ENCODE results near the gene HK2. TPM values are rescaled to one million over a fixed set of nuclear protein-coding genes. Genes with fewer than 3 reads are reported as not detected.
"Not testable (repeated sequence)": the region's sequence is repeated elsewhere in the genome, so short reads cannot be mapped to it uniquely, and the experiment has no call there.

The HK2 gene
- total RNA-seq, 2 experiments from 2014 or later, result 53.5 to 53.7 TPM

DNA sequence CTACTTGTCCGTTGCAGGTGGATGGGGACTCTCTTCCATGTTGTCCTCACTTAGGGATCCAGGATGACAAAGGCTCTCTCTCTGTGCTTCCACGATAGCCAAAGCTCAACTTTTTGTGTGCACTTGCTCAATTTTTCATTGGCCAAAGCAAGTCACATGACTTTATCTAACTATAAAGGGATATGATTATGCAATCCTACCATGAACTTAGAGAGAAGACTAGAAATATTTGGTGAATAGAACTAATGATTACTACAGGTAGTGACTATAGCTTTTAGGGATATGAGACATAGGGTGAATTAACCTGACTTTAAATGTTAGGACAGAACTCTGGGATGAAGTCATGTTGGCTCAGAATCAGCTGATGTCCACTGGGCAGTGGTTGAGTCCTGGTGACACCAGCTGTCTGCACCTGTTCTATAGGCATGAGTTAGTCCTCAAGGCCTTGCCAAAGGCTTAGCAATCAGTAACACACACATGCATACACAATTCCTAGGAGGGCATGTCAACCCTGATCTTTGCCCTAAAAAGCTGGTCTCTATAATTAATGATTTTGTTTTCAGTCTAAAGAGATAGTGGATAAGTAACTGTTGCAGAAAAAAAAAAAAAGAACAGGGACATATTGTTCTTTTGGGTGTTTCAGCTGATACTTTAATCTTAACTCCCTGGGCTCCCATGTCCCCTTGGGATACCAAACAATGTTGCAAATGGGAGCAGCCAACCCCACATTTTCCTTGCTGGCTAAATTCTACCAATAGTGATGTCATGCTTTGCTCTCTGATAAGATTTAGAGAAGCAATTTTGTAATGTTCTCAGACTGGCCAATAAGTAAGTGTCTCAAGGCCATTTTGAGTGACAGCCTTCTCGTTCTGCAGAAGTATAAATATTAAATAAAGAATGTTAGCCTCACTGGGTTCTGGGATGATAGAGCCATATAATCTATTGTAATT lies 12.5 kb upstream of the HK2 start:
- Mint-ChIP-seq H3K27me3 (no peaks in the 10 kb centered on the region), H3K27ac (no peak overlapping the region), H3K4me1 (ENCODE audit: low read depth) (no peaks in the 10 kb centered on the region), H3K9me3 (no peaks in the 10 kb centered on the region), H3K36me3 (no peaks in the 10 kb centered on the region), H3K4me3 (no peak overlapping the region)
- POLR2A ChIA-PET, result no interaction called here
- DNase-seq, result no peak
- intact Hi-C loops (cut with micrococcal nuclease), result no loop called here
- CTCF ChIA-PET, result interaction anchor here (1.1 kb wide), 1 partner anchor 55 kb away, joined by 3 read pairs; no protein-coding TSS in a partner anchor

DNA sequence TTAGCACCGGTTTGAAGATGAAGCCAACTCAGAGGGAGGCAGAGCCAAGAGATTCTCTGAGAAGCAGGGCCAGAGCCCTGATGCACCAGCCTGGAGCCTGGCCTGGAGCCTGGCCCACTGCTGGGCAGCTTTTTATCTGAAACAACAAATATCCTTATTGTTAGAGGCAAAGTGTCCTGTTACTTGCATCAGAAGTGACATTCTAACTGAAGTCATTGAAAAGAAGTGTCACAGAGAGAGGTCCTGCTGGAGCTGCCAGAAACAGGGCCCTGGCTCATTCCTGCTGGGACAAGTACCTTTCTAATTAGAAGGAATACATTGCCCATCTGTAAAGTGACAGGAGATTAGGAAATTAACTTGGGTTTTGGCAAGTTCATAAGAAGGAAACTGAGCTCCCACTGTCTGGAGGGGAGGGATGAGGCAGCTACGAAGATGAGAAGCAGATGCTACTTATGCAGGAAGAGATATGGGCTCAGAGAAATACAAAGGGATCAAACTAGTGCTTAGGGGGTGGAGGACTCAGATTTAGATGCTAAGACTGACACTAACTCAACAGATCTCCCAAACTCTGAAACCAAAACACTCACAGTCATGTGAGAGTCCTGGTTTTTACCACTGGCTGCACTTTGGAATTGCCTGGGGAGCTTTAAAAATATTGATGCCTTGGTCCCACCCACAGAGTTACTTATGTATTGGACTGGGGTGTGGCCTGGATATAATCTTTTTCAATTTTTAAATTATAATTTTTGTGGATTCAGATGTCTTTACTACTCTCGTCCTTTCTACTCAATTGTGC lies 11.0 kb upstream of the HK2 start:
- POLR2A ChIA-PET, result no interaction called here
- Mint-ChIP-seq H3K27me3 (no peaks in the 10 kb centered on the region), H3K4me3 (no peak overlapping the region), H3K27ac (no peak overlapping the region), H3K4me1 (ENCODE audit: low read depth) (no peaks in the 10 kb centered on the region), H3K36me3 (no peaks in the 10 kb centered on the region), H3K9me3 (no peaks in the 10 kb centered on the region)
- DNase-seq, result no peak
- CTCF ChIA-PET, result no interaction called here
- intact Hi-C loops (cut with micrococcal nuclease), result no loop called here

DNA sequence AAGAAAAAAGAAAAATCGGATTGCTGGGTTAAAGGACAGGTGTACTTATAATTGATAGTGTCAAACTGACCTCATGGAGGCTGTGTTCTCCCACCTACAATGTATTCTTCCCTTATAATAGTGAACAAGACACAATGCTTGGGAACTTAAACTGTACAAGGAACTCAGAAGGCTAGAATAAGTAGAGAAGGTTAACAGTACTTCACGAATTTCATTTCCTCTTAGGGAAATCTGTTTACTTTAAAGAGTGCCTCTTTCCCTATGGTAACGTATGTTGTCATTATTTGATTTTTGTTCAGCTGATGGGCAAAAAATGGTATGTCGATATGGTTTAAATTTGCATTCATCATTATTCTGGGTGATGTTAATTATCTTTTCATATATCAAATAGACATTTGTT lies 9.2 kb upstream of the HK2 start:
- ChIA-PET CTCF (no interaction called here), POLR2A (no interaction called here)
- no peaks in the 10 kb centered on the region for H3K36me3 Mint-ChIP-seq

DNA sequence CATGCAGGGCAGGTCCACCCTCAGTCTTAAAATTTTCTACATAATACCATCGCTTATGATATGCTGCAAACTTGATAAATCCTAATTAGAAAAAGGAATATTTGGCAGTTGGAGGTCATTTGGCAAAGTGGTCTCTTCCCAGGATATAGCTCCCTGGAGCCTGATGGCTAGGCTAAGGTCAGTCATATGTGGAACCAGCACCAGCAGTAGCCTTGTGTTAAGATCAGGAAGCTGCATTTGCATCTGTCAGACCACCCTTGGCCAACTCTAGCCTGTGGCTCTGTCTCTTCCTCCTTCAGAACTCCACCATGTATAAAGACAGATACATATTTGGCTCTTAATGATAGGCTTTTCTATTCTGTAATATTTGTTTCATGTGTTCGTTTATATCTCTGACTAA lies 5.4 kb upstream of the HK2 start:
- no peak for DNase-seq
- no peaks in the 10 kb centered on the region for H3K9me3 Mint-ChIP-seq
- no peak overlapping the region for H3K4me3 Mint-ChIP-seq
- POLR2A ChIA-PET, result no interaction called here
- intact Hi-C loops (cut with micrococcal nuclease), result no loop called here
- peaks cover 11% of the 10 kb centered on the region for H3K4me1 Mint-ChIP-seq (ENCODE audit: low read depth)
- CTCF ChIA-PET, result interaction anchor here (0.9 kb wide), 1 partner anchor 237 kb away, joined by 3 read pairs; no protein-coding TSS in a partner anchor
- no peak overlapping the region for H3K27ac Mint-ChIP-seq
- H3K27me3 Mint-ChIP-seq, result no peaks in the 10 kb centered on the region
- no peaks in the 10 kb centered on the region for H3K36me3 Mint-ChIP-seq

More for the DNA sequence above, 9.2 kb upstream of the HK2 start:
- no peaks in the 10 kb centered on the region for H3K4me1 Mint-ChIP-seq (ENCODE audit: low read depth)
- no peak for DNase-seq
- no peaks in the 10 kb centered on the region for H3K9me3 Mint-ChIP-seq
- intact Hi-C loops (cut with micrococcal nuclease), result no loop called here
- H3K27me3 Mint-ChIP-seq, result no peaks in the 10 kb centered on the region
- H3K4me3 Mint-ChIP-seq, result no peak overlapping the region
- H3K27ac Mint-ChIP-seq, result no peak overlapping the region

DNA sequence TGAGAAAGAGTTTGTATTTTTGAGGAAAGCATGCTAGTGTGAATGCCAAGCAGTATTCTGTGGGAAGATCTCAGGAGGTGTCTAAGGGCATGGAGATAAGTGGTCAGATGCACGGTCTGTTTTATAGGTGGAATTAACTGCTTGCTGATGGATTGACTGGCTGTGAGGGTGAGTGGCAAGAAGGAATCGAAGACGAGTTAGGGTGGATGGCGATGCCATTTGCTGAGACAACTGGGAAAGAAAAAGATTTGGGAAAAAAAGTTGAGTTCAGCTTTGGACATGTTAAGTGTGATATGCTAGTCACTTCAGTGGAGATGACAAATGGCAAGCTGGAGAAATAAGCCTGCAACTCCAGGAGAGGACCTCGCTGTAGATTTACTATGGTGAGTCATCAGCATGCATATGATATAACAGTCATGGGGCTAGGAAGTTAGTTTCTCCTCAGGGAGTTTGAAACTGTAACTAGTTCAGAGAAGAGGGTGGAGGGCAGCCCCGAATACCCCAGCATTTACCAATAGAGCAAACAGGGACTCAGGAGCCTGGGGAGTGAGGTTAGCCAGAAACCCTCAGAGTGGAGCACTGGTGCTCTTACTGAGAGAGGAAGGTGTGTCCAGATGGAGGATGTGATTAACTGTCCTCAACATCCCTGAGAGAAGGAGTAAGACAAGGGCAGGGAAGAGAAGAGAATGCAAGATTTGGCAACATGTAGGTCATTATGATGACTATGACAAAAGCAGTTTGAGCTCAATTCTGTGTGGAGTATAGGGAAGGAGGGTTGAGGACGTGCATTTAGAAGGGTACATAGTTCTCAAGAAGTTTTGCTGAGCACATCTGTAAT lies 2.0 kb upstream of the HK2 start:
- DNase-seq, result no peak
- intact Hi-C loops (cut with micrococcal nuclease), result loop anchor here (10.0 kb wide), 1 partner anchor 247 kb away; no protein-coding TSS in a partner anchor
- Mint-ChIP-seq H3K9me3 (no peaks in the 10 kb centered on the region), H3K36me3 (peaks cover 7% of the 10 kb centered on the region), H3K4me1 (ENCODE audit: low read depth) (peaks cover 26% of the 10 kb centered on the region), H3K27ac (no peak overlapping the region), H3K27me3 (no peaks in the 10 kb centered on the region), H3K4me3 (no peak overlapping the region)
- POLR2A ChIA-PET, result no interaction called here
- CTCF ChIA-PET, result no interaction called here

DNA sequence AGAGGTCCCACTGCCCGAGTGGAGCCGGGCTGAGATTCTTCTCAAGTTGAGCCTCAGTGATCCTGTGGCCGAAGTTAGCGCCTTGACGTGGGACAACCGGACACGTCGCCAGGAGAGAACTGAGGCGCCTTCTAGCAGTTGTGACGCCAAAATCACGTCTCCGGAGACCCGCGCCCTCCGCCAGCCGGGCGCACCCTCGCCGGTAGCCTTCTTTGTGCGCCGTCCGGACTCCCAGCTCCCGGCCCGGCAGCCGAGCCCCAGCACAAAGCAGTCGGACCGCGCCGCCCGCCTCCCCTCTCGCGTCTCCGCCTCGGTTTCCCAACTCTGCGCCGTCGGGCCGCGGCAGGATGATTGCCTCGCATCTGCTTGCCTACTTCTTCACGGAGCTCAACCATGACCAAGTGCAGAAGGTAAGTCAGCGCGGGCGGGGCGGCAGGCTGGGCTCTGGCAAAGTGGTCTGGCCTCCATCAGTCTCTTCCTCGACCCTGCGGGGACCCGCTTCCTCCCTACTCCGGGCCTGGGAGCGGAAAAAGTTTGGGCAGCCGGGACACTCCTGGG lies 386 bp downstream of the HK2 start:
- H3K9me3 Mint-ChIP-seq, H3K27me3 Mint-ChIP-seq: not testable (repeated sequence)
- peak; percentile 51 for DNase-seq
- POLR2A ChIA-PET, result interaction anchor here (1.9 to 2.6 kb wide), 2 partner anchors 10 to 180 kb away, joined by 4 to 14 read pairs; partner anchors contain the start of gene SEMA4F
- Mint-ChIP-seq H3K4me3 (peak overlapping the region; percentile 87), H3K36me3 (peaks cover 19% of the 10 kb centered on the region), H3K27ac (peak overlapping the region; percentile 82), H3K4me1 (ENCODE audit: low read depth) (peaks cover 46% of the 10 kb centered on the region)
- intact Hi-C loops (cut with micrococcal nuclease), result loop anchor here (2.0 to 10.0 kb wide), 4 partner anchors 120 to 250 kb away; partner anchors contain the start of genes POLE4 and SEMA4F
- CTCF ChIA-PET, result interaction anchor here (3.8 to 4.4 kb wide), 3 partner anchors 15 to 120 kb away, joined by 22 to 42 read pairs (median 35); no protein-coding TSS in a partner anchor

DNA sequence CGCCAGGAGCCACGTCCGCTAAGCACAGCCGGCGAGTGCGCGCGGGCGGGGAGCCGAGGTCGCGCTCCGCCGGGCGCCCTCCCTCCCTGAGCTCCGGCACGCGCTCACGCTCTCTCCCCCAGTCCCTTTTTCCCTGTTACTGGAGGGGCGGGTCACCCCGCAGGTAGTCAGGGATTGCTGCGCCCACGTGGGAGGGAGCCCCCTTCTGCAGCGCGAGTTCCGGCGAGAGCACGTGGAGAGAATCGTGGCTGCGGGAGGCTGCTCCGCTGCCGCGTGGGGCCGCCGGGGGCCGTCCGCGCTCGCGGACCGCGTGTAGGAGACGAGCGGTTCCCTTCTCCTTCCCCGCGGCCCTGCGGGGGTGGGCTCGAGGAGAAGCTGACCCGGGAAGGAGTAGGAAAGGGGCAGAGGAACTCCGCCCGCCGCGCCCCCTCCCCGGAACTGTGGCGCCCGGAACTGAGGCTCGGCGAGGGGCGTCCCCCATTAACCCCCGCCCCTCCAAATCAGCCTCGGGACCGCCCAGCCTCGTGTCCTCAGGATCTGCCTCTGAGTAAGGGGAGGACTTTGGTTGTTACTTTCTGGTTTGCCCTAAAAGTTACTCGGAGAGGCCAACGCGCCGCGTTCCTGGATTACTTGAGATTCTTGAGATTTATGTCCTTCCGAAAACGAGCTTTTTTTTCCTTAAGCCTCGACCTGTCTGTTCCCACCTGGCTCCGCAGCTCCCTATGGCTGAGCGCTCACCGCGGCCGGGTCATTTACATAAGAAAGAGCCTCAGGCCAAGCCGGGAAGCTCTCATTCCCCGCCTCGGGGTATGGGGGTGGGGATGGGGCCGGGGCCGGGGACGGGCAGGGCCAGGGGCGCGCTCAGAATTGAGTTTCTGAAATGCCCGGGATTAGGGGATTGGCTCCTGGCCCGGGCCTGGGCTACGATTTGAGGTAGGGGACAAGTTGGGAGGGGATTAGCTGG lies 1.1 kb downstream of the HK2 start:
- Mint-ChIP-seq H3K36me3 (peaks cover 19% of the 10 kb centered on the region), H3K27me3 (no peaks in the 10 kb centered on the region)
- CTCF ChIA-PET, result interaction anchor here (1.0 to 4.4 kb wide), 5 partner anchors 9 to 842 kb away, joined by 3 to 42 read pairs (median 22); no protein-coding TSS in a partner anchor

DNA sequence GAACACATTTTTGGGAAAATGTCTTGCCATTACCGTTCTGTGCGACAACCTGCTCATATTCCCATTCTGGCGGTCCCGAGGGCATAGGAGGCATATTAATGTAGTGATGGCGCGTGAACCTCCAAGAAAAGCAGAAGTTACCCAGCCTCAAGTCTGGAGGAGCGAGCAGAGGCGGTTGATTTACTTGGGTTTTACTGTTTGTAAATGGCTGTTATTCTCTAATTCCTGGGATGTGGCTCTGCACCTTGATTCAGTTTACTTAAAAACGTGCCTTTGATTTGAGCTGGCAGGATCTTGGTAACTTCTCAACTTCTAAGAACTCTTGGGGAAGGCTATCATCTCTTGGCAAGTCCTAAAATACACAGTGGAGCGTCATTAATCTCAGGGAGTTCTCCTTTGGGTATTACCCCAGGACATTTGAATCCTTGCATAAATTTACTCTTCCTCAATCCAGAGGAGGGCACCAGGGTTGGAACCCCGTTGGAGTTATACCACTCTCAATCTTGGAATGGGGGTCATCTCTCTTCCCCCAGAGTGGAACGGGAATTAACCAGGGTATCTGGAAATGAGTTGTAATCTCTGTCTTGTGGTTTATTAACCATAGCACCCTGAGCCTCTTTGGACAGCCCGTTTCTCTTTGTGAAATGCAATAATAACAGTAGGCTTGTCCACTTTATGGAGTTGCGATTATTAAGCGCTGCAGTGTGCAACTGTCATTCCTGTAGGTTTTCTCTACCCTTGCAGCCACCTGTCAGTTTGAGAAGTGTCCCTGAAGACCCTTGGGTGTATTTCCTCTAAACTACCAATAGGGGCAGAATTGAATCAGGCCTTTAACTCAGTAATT lies 2.1 kb downstream of the HK2 start:
- Mint-ChIP-seq H3K27ac (peak overlapping the region; percentile 33), H3K27me3 (no peaks in the 10 kb centered on the region), H3K9me3 (no peaks in the 10 kb centered on the region), H3K4me3 (peak overlapping the region; percentile 87), H3K36me3 (peaks cover 22% of the 10 kb centered on the region), H3K4me1 (ENCODE audit: low read depth) (peaks cover 56% of the 10 kb centered on the region)
- DNase-seq, result no peak
- intact Hi-C loops (cut with micrococcal nuclease), result loop anchor here (1.0 to 10.0 kb wide), 7 partner anchors 8 to 251 kb away; partner anchors contain the start of genes POLE4 and SEMA4F
- CTCF ChIA-PET, result interaction anchor here (0.7 to 4.4 kb wide), 7 partner anchors 8 to 144 kb away, joined by 3 to 42 read pairs (median 12); no protein-coding TSS in a partner anchor
- POLR2A ChIA-PET, result interaction anchor here (1.9 to 2.6 kb wide), 2 partner anchors 8 to 182 kb away, joined by 4 to 14 read pairs; partner anchors contain the start of gene SEMA4F

More for the DNA sequence above, 1.1 kb downstream of the HK2 start:
- peak overlapping the region; percentile 87 for H3K4me3 Mint-ChIP-seq
- POLR2A ChIA-PET, result interaction anchor here (1.9 to 2.6 kb wide), 2 partner anchors 9 to 181 kb away, joined by 4 to 14 read pairs; partner anchors contain the start of gene SEMA4F
- intact Hi-C loops (cut with micrococcal nuclease), result loop anchor here (1.0 to 10.0 kb wide), 5 partner anchors 14 to 250 kb away; partner anchors contain the start of genes POLE4 and SEMA4F
- DNase-seq, result peak; percentile 84
- peak overlapping the region; percentile 82 for H3K27ac Mint-ChIP-seq
- H3K4me1 Mint-ChIP-seq (ENCODE audit: low read depth), result peaks cover 49% of the 10 kb centered on the region
- H3K9me3 Mint-ChIP-seq, result no peaks in the 10 kb centered on the region

DNA sequence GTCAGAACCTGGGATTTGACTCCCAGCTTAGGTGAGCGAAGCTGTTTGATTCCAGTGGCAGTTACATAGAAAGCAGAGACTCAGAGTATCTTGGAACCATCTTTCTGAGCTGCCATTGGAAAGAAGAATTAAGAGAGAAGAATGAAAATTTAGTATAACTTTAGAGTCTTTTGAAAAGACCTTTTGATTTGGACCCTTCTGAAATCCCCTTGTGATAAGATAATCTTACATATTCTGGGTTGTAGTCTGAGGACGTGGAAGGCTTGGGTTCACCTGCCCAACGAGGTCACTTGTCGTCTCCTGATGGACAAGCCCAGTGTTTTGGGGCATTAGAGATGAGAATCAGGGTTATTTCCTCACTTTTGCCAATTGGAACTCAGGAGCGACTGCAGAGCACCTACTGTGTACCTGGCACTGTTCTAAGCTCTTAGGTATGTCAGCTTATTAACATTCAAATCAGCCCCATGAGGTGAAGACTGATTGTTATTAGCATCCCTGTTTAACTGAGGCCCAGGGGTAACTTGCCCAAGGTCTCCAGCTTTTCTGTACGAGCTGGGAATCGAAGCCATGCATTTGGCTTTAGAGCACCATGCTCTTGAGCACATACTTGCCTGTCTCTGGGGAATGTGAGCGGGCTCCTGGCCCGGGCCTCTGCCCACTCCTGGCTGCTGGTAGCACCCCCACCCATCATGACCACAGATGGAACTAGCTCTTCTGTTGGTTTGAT lies 2.9 kb downstream of the HK2 start:
- CTCF ChIA-PET, result interaction anchor here (0.7 to 4.4 kb wide), 6 partner anchors 8 to 145 kb away, joined by 3 to 42 read pairs (median 10); no protein-coding TSS in a partner anchor
- intact Hi-C loops (cut with micrococcal nuclease), result loop anchor here (1.0 to 10.0 kb wide), 3 partner anchors 7 to 252 kb away; no protein-coding TSS in a partner anchor
- Mint-ChIP-seq H3K36me3 (peaks cover 23% of the 10 kb centered on the region), H3K4me1 (ENCODE audit: low read depth) (peaks cover 62% of the 10 kb centered on the region), H3K4me3 (peak overlapping the region; percentile 87), H3K27ac (no peak overlapping the region), H3K27me3 (no peaks in the 10 kb centered on the region), H3K9me3 (no peaks in the 10 kb centered on the region)
- POLR2A ChIA-PET, result no interaction called here
- no peak for DNase-seq
